NAMALWA (cell line): ENCODE data around the gene SMIM32.

ENCODE experiments used
- DNase-seq: peaks from one replicate; pipeline ENCODE4 v3.0.0-alpha.2; 2015; ENCODE audit warnings: low spot score

The SMIM32 gene

GRCh38 chr5:136207631-136208030, 14.7 kb upstream of the SMIM32 start:
- DNase-seq: no peak

GRCh38 chr5:136206361-136206760, 13.4 kb upstream of the SMIM32 start:
- DNase-seq: no peak

- DNase-seq: no peak
Measured at GRCh38 chr5:136205941-136206340, 13.0 kb upstream of the SMIM32 start.

- DNase-seq: no peak
Measured at GRCh38 chr5:136205061-136205702, 12.2 kb upstream of the SMIM32 start.

GRCh38 chr5:136203303-136203922, 10.5 kb upstream of the SMIM32 start:
- DNase-seq: no peak

- DNase-seq: no peak
Measured at GRCh38 chr5:136202469-136203205, 9.7 kb upstream of the SMIM32 start.

- no peak for DNase-seq
Measured at GRCh38 chr5:136201870-136202269, 8.9 kb upstream of the SMIM32 start.

GRCh38 chr5:136200761-136201160, 7.8 kb upstream of the SMIM32 start:
- no peak for DNase-seq

GRCh38 chr5:136200130-136200529, 7.2 kb upstream of the SMIM32 start:
- no peak for DNase-seq

GRCh38 chr5:136199408-136199807, 6.4 kb upstream of the SMIM32 start:
- no peak for DNase-seq

- DNase-seq: no peak
Measured at GRCh38 chr5:136198453-136198852, 5.5 kb upstream of the SMIM32 start.

GRCh38 chr5:136197462-136198142, 4.6 kb upstream of the SMIM32 start:
- no peak for DNase-seq

- DNase-seq: no peak
Measured at GRCh38 chr5:136195971-136196820, 3.2 kb upstream of the SMIM32 start.

- DNase-seq: no peak
Measured at GRCh38 chr5:136194576-136194975, 1.6 kb upstream of the SMIM32 start.

GRCh38 chr5:136193322-136193935, 467 bp upstream of the SMIM32 start:
- DNase-seq: no peak

GRCh38 chr5:136192015-136192525, 892 bp downstream of the SMIM32 start:
- DNase-seq: no peak

GRCh38 chr5:136191304-136192014, 1.5 kb downstream of the SMIM32 start:
- no peak for DNase-seq

- no peak for DNase-seq
Measured at GRCh38 chr5:136190904-136191303, 2.1 kb downstream of the SMIM32 start.

- DNase-seq: no peak
Measured at GRCh38 chr5:136190091-136190720, 2.8 kb downstream of the SMIM32 start.

- DNase-seq: no peak
Measured at GRCh38 chr5:136188859-136189258, 4.1 kb downstream of the SMIM32 start.
